Neural crest cell (in vitro differentiated cells): ENCODE measurements around the gene ZKSCAN1. TPM values are rescaled to one million over a fixed set of nuclear protein-coding genes. Genes with fewer than 3 reads are reported as not detected.
A peak's percentile ranks its signal among the peaks of the same experiment; 100 is the strongest.

ENCODE experiments used
- DNase-seq: peaks from one replicate; pipeline ENCODE4 v3.0.0; 2021; ENCODE audit warnings: low read depth, mixed read lengths, low spot score
- H3K27ac Mint-ChIP-seq: one replicate; pipeline ENCODE4 v1.8.0; 2021; ENCODE audit warnings: mild to moderate bottlenecking, mixed read lengths; ENCODE audit not compliant: unreplicated experiment
- H3K27me3 Mint-ChIP-seq: 2 replicates; pipeline ENCODE4 v1.8.0; 2021; ENCODE audit warnings: low read depth, mild to moderate bottlenecking, mixed read lengths
- H3K36me3 Mint-ChIP-seq: 2 replicates; pipeline ENCODE4 v1.8.0; 2021; ENCODE audit warnings: low read depth, mild to moderate bottlenecking, mixed read lengths
- H3K4me1 Mint-ChIP-seq: 2 replicates; pipeline ENCODE4 v1.8.0; 2021; ENCODE audit warnings: mixed read lengths
- H3K4me3 Mint-ChIP-seq: one replicate; pipeline ENCODE4 v1.8.0; 2021; ENCODE audit warnings: mild to moderate bottlenecking, mixed read lengths
- H3K9me3 Mint-ChIP-seq: 2 replicates; pipeline ENCODE4 v1.8.0; 2021; ENCODE audit warnings: mixed read lengths
- total RNA-seq: library from RNA; stranded (reverse); gene quantifications from 2 replicates; pipeline ENCODE4 v1.2.1, GENCODE V29; 2021
- TF ChIP-seq, protein P1 (sequence below): fragments of 200-600 bp; sonication (generic); conservative IDR thresholded peaks from 2 replicates; pipeline ENCODE4 v1.5.0; 2021; ENCODE audit warnings: antibody characterized with exemption, mild to moderate bottlenecking

Gene ZKSCAN1
- total RNA-seq, 1 donor from 2014 or later, result 122 TPM

DNA sequence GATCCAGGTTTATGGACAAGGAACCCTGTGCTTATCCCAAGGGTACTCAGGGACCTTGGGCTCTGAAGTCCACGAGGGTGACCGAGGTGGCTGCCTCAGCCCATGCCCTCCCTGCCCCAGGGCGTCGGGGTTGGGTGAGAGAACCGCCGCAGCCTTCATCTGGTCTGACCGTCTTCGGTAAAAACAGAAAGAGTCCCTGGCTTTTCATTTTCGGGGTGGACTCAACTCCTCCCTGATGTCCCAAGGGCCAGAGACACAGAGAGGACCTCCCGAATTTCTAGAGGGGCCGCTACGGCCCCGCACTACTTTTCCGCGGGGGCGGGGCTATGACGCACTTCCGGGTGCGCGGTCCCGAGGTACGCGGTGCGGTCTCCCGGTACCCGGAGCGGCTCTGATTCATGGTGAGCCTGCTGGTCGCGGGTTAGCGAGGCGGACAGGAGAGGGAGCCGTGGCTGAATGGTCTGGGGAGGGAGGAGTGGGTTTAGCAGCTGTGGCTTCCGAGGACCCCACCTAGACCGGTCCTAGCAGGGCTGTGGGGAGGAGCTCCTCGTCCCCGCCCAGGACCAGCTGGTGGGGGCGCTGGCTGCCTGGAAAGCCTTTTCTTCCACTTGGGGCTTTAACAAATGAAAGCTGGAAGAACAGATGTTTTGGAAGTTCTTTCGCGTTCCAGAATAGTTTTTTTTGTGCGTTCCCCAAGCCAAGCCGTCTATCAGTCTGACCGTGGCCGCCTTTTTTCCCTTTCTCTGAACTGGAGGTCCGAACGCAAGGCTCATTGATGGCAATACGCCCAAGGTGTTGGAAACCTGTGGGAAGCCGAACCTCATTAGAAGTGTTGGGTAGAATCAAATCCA, 34.3 kb downstream of the ZKSCAN1 start, which contains the start of gene ZSCAN21:
ZSCAN21 (plus strand) TSS at position 334 of the 851 bp plus-strand sequence. CDS start 7,233 bp downstream, outside the sequence.
- no peaks in the 10 kb centered on the region for H3K36me3 Mint-ChIP-seq
- peak within 1 kb of the TSS; percentile 98 for H3K27ac Mint-ChIP-seq
- H3K4me1 Mint-ChIP-seq, result peaks cover 25% of the 10 kb centered on the region
- no peaks in the 10 kb centered on the region for H3K27me3 Mint-ChIP-seq
- TF ChIP-seq, protein P1, sequence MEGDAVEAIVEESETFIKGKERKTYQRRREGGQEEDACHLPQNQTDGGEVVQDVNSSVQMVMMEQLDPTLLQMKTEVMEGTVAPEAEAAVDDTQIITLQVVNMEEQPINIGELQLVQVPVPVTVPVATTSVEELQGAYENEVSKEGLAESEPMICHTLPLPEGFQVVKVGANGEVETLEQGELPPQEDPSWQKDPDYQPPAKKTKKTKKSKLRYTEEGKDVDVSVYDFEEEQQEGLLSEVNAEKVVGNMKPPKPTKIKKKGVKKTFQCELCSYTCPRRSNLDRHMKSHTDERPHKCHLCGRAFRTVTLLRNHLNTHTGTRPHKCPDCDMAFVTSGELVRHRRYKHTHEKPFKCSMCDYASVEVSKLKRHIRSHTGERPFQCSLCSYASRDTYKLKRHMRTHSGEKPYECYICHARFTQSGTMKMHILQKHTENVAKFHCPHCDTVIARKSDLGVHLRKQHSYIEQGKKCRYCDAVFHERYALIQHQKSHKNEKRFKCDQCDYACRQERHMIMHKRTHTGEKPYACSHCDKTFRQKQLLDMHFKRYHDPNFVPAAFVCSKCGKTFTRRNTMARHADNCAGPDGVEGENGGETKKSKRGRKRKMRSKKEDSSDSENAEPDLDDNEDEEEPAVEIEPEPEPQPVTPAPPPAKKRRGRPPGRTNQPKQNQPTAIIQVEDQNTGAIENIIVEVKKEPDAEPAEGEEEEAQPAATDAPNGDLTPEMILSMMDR, result no peak
- H3K4me3 Mint-ChIP-seq, result peak within 1 kb of the TSS; percentile 96
- peak; percentile 71 for DNase-seq
- H3K9me3 Mint-ChIP-seq, result no peaks in the 10 kb centered on the region

DNA sequence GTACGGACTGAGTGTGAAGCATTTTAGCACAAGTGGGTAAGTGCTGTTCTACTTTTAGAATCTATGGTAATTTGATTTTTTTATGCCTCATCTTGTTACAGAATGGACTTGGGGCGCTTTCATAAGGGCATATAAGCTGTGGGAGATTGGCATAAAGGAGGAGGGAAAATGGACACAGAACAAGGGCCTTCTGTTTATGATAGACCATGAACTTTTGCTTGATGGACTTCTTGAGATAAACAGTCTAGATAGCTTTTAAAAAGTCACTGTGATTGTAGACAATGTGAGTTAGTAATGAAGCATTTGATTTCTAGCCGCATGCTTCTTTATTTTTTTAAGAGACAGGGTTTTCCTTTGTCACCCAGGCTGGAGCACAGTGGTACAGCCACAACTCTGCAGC, 36.2 kb downstream of the ZKSCAN1 start:
- no peaks in the 10 kb centered on the region for H3K9me3 Mint-ChIP-seq
- H3K36me3 Mint-ChIP-seq, result no peaks in the 10 kb centered on the region
- TF ChIP-seq, protein P1, result no peak
- no peaks in the 10 kb centered on the region for H3K27me3 Mint-ChIP-seq
- H3K27ac Mint-ChIP-seq, result no peak overlapping the region
- DNase-seq, result no peak
- peaks cover 25% of the 10 kb centered on the region for H3K4me1 Mint-ChIP-seq
- peak overlapping the region; percentile 80 for H3K4me3 Mint-ChIP-seq

DNA sequence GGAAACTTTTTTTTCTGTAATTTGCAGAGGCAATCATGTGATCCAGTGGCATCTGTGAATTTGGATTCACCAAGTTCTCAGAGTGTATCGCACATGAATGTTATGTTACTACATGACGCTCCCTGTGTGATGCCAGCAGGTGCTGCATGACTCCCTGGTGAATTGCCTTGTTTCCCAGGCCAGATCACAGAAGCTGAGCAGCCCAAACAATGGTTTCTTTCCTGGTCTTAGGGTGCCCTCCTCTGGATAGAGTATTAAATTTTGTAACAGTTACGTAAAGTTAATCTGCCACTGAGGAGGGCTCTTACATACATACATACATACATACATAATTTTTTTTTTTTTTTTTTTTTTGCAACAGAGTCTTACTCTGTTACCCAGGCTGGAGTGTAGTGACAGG, 37.8 kb downstream of the ZKSCAN1 start:
- TF ChIP-seq, protein P1, result peak; percentile 63
- no peak for DNase-seq
- peaks cover 2% of the 10 kb centered on the region for H3K36me3 Mint-ChIP-seq
- H3K27me3 Mint-ChIP-seq, result no peaks in the 10 kb centered on the region
- peaks cover 25% of the 10 kb centered on the region for H3K4me1 Mint-ChIP-seq
- H3K9me3 Mint-ChIP-seq, result no peaks in the 10 kb centered on the region
- no peak overlapping the region for H3K27ac Mint-ChIP-seq
- peak overlapping the region; percentile 78 for H3K4me3 Mint-ChIP-seq

DNA sequence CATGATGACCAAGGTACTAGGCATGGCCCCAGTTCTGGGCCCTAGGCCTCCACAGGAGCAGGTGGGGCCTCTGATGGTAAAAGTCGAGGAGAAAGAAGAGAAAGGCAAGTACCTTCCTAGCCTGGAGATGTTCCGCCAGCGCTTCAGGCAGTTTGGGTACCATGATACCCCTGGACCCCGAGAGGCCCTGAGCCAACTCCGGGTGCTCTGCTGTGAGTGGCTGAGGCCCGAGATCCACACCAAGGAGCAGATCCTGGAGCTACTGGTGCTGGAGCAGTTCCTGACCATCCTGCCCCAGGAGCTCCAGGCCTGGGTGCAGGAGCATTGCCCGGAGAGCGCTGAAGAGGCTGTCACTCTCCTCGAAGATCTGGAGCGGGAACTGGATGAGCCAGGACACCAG, 41.6 kb downstream of the ZKSCAN1 start:
- no peaks in the 10 kb centered on the region for H3K4me1 Mint-ChIP-seq
- no peaks in the 10 kb centered on the region for H3K27me3 Mint-ChIP-seq
- H3K36me3 Mint-ChIP-seq, result peaks cover 16% of the 10 kb centered on the region
- no peak for DNase-seq
- H3K9me3 Mint-ChIP-seq, result no peaks in the 10 kb centered on the region
- H3K4me3 Mint-ChIP-seq, result no peak overlapping the region
- H3K27ac Mint-ChIP-seq, result no peak overlapping the region
- TF ChIP-seq, protein P1, result no peak

DNA sequence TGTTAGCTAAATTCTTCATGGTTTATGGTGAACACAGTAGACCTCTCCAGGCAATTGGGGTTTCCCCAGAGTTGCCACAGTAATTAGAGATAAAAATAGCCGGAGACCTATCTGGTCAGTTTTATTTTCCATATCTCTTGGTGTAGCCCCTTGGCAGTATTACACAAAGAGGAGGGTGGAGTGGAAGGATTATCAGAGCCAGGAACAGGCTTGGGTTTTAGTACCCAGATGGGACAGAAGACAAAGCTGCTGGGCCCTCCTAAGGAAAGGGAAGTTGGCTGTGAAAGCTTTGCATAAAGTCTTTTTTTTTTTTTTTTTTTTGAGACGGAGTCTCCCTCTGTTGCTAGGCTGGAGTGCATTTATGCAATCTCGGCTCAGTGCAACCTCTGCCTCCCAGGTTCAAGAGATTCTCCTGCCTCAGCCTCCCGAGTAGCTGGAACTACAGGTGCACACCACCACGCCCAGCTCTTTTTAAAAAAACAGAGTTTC, 43.9 kb downstream of the ZKSCAN1 start:
- H3K4me3 Mint-ChIP-seq, result no peak overlapping the region
- DNase-seq, result no peak
- H3K9me3 Mint-ChIP-seq, result no peaks in the 10 kb centered on the region
- H3K27me3 Mint-ChIP-seq, result peaks cover 3% of the 10 kb centered on the region
- TF ChIP-seq, protein P1, result no peak
- H3K4me1 Mint-ChIP-seq, result no peaks in the 10 kb centered on the region
- H3K36me3 Mint-ChIP-seq, result peaks cover 25% of the 10 kb centered on the region
- no peak overlapping the region for H3K27ac Mint-ChIP-seq
